Epidermal melanocyte (primary cell): ENCODE measurements around the gene PRKN.

Experiments
- DNase-seq: peaks from one replicate; pipeline ENCODE4 v3.0.0; 2011; ENCODE audit warnings: low spot score; ENCODE audit not compliant: insufficient read length

Gene PRKN

GRCh38 chr6:162245830-162246420, 481.6 kb downstream of the PRKN start:
- no peak for DNase-seq

- no peak for DNase-seq
Observed at GRCh38 chr6:162244031-162244430, 483.5 kb downstream of the PRKN start.

- no peak for DNase-seq
Observed at GRCh38 chr6:162242915-162243314, 484.7 kb downstream of the PRKN start.

- DNase-seq: no peak
Observed at GRCh38 chr6:162239330-162239729, 488.2 kb downstream of the PRKN start.

- DNase-seq: no peak
Observed at GRCh38 chr6:162238675-162239074, 488.9 kb downstream of the PRKN start.

GRCh38 chr6:162237331-162237730, 490.2 kb downstream of the PRKN start:
- DNase-seq: no peak

- no peak for DNase-seq
Observed at GRCh38 chr6:162234631-162235030, 492.9 kb downstream of the PRKN start.

GRCh38 chr6:162230147-162230752, 497.3 kb downstream of the PRKN start:
- no peak for DNase-seq

- DNase-seq: no peak
Observed at GRCh38 chr6:162229093-162229492, 498.5 kb downstream of the PRKN start.

- no peak for DNase-seq
Observed at GRCh38 chr6:162226803-162227202, 500.8 kb downstream of the PRKN start.

- no peak for DNase-seq
Observed at GRCh38 chr6:162222521-162222920, 505.0 kb downstream of the PRKN start.

- DNase-seq: no peak
Observed at GRCh38 chr6:162220876-162221275, 506.7 kb downstream of the PRKN start.

GRCh38 chr6:162219266-162219665, 508.3 kb downstream of the PRKN start:
- no peak for DNase-seq

GRCh38 chr6:162217811-162218493, 509.6 kb downstream of the PRKN start:
- DNase-seq: no peak

GRCh38 chr6:162217058-162217457, 510.5 kb downstream of the PRKN start:
- DNase-seq: no peak

GRCh38 chr6:162211777-162212176, 515.8 kb downstream of the PRKN start:
- DNase-seq: no peak

- DNase-seq: no peak
Observed at GRCh38 chr6:162211022-162211421, 516.5 kb downstream of the PRKN start.

- DNase-seq: no peak
Observed at GRCh38 chr6:162203287-162203686, 524.3 kb downstream of the PRKN start.

- no peak for DNase-seq
Observed at GRCh38 chr6:162200945-162201690, 526.4 kb downstream of the PRKN start.

GRCh38 chr6:162200041-162200440, 527.5 kb downstream of the PRKN start:
- DNase-seq: no peak

GRCh38 chr6:162198925-162199324, 528.6 kb downstream of the PRKN start:
- no peak for DNase-seq

- DNase-seq: no peak
Observed at GRCh38 chr6:162198076-162198475, 529.5 kb downstream of the PRKN start.
